LHCN-M2 (cell line): ENCODE data around the gene SPDYE17. TPM values are rescaled to one million over a fixed set of nuclear protein-coding genes. Genes with fewer than 3 reads are reported as not detected.
"Not testable (repeated sequence)": the region's sequence is repeated elsewhere in the genome, so short reads cannot be mapped to it uniquely, and the experiment has no call there.

ENCODE experiments used
- DNase-seq: peaks from one replicate; pipeline ENCODE4 v3.0.0-alpha.2; 2012; ENCODE audit warnings: low read depth
- total RNA-seq: library from RNA; depleted of rRNA; stranded (reverse); fragments of >200 nt; gene quantifications from 2 replicates; pipeline ENCODE4 v1.2.3, GENCODE V29; 2014

Gene SPDYE17
- total RNA-seq, 1 experiment from 2014 or later: not detected

- DNase-seq: not testable (repeated sequence)
These were observed 33.3 kb downstream of the SPDYE17 start for GRCh38 chr7:76998764-76999450.

- no peak for DNase-seq
These were observed 33.9 kb downstream of the SPDYE17 start for GRCh38 chr7:76998285-76998589.

GRCh38 chr7:76997381-76998284 lies 34.5 kb downstream of the SPDYE17 start:
- DNase-seq: no peak

- DNase-seq: not testable (repeated sequence)
These were observed 35.2 kb downstream of the SPDYE17 start for GRCh38 chr7:76996932-76997331.

- not testable (repeated sequence) for DNase-seq
These were observed 37.9 kb downstream of the SPDYE17 start for GRCh38 chr7:76994286-76994685.

- DNase-seq: not testable (repeated sequence)
These were observed 38.3 kb downstream of the SPDYE17 start for GRCh38 chr7:76993831-76994230.

GRCh38 chr7:76992871-76993270 lies 39.3 kb downstream of the SPDYE17 start:
- not testable (repeated sequence) for DNase-seq

- not testable (repeated sequence) for DNase-seq
These were observed 40.0 kb downstream of the SPDYE17 start for GRCh38 chr7:76992204-76992603.

- not testable (repeated sequence) for DNase-seq
These were observed 42.0 kb downstream of the SPDYE17 start for GRCh38 chr7:76990202-76990601.

- DNase-seq: not testable (repeated sequence)
These were observed 46.0 kb downstream of the SPDYE17 start for GRCh38 chr7:76985924-76986717.

- DNase-seq: not testable (repeated sequence)
These were observed 47.4 kb downstream of the SPDYE17 start for GRCh38 chr7:76984784-76985136.

- DNase-seq: not testable (repeated sequence)
These were observed 48.0 kb downstream of the SPDYE17 start for GRCh38 chr7:76983937-76984783.

GRCh38 chr7:76983333-76983732 lies 48.8 kb downstream of the SPDYE17 start:
- DNase-seq: not testable (repeated sequence)

- not testable (repeated sequence) for DNase-seq
These were observed 49.7 kb downstream of the SPDYE17 start for GRCh38 chr7:76982501-76982900.

GRCh38 chr7:76981187-76981970 lies 50.8 kb downstream of the SPDYE17 start:
- not testable (repeated sequence) for DNase-seq

GRCh38 chr7:76980576-76980975 lies 51.6 kb downstream of the SPDYE17 start:
- not testable (repeated sequence) for DNase-seq

- DNase-seq: not testable (repeated sequence)
These were observed 54.3 kb downstream of the SPDYE17 start for GRCh38 chr7:76977761-76978367.

- DNase-seq: not testable (repeated sequence)
These were observed 57.2 kb downstream of the SPDYE17 start for GRCh38 chr7:76974793-76975579.

GRCh38 chr7:76974336-76974735 lies 57.8 kb downstream of the SPDYE17 start:
- DNase-seq: not testable (repeated sequence)
